Esophagus squamous epithelium (tissue), 5 donors: ENCODE results near the gene ESR1. TPM values are rescaled to one million over a fixed set of nuclear protein-coding genes. Genes with fewer than 3 reads are reported as not detected.

Experiments
- DNase-seq: peaks from one replicate; lab custom pipeline; 2025; lab: John Stamatoyannopoulos, UW
- H3K27ac ChIP-seq, 4 donors: fragments of 200-600 bp; sonication (generic); one replicate each; pipeline ENCODE4 v1.5.1; 2016 to 2019; ENCODE audit warnings: mild to moderate bottlenecking in 1 of 4
- H3K27me3 ChIP-seq, 4 donors: fragments of 200-600 bp; sonication (generic); 1 replicate in 3 of 4; 2 replicates in 1 of 4; pipeline versions ENCODE4 v1.5.1 to v1.6.0; 2017 to 2021; ENCODE audit warnings: antibody characterized with exemption in 1 of 4
- H3K36me3 ChIP-seq, 3 donors: fragments of 200-600 bp; sonication (generic); one replicate each; pipeline ENCODE4 v1.5.1; 2016 to 2019
- H3K4me1 ChIP-seq, 3 donors: fragments of 200-600 bp; sonication (generic); one replicate each; pipeline ENCODE4 v1.5.1; 2017 to 2019
- H3K4me3 ChIP-seq, 4 donors: fragments of 200-600 bp; sonication (generic); 1 replicate in 3 of 4; 2 replicates in 1 of 4; pipeline ENCODE4 v1.5.1; 2016 to 2019; ENCODE audit warnings: mild to moderate bottlenecking in 2 of 4, moderate library complexity in 1 of 4
- H3K9me3 ChIP-seq, 3 donors: fragments of 200-600 bp; sonication (generic); one replicate each; pipeline ENCODE4 v1.5.1; 2016 to 2019
- CTCF ChIP-seq, 6 experiments: fragments of 450-650 bp in 4 of 6; fragments of 200-600 bp in 2 of 6; sonication (generic) in 2 of 6; IDR thresholded peaks; one replicate each; pipeline ENCODE4 v1.5.1; 2016 to 2019; ENCODE audit warnings: antibody characterized with exemption in 6 of 6, mild to moderate bottlenecking in 4 of 6, moderate library complexity in 4 of 6
- POLR2A ChIP-seq, 4 donors: fragments of 450-650 bp; IDR thresholded peaks; one replicate each; pipeline ENCODE4 v1.6.1; 2017; ENCODE audit warnings: antibody characterized with exemption in 4 of 4, mild to moderate bottlenecking in 4 of 4, moderate library complexity in 3 of 4
- WGBS, 2 donors: methylation state at CpG; one replicate each; pipeline ENCODE4 v1.1.5; 2018; 5-methylcytosine and 5-hydroxymethylcytosine counted together
- intact Hi-C: fragments of 100-400 bp; cut with DNase I; formaldehyde crosslinking; loops from one replicate; pipeline ENCODE4 v1.15.0; 2022
- total RNA-seq, 4 donors: library from RNA; depleted of rRNA; stranded (reverse); fragments of >200 nt; gene quantifications; one replicate each; pipeline ENCODE4 v1.1.0, GENCODE V29; 2016
- donor health status: DM: yes; HTN: yes; CAD: no.

Gene ESR1
- total RNA-seq, 4 donors from 2014 or later, result 0.40 to 1.1 (median 0.95) TPM; not detected in 1

- no peak for DNase-seq
- TF ChIP-seq POLR2A (IDR thresholded peaks at IDR 0.05) (no peak), CTCF (IDR thresholded peaks at IDR 0.05) (no peak)
- WGBS, 2 donors, result 70 to 78% methylated on average over 13 of the region's 13 CpGs
- no peak overlapping the region for H3K4me3 ChIP-seq
- H3K4me1 ChIP-seq, result peaks cover 0 to 4% (median 0%) of the 10 kb centered on the region in 3 donors
- no peaks in the 10 kb centered on the region for H3K27me3 ChIP-seq
- H3K27ac ChIP-seq, result peak overlapping the region in 2 of 4 donors; percentile 15 to 30
- intact Hi-C loops, result no loop called here
- H3K36me3 ChIP-seq, result peaks cover 0 to 36% (median 0%) of the 10 kb centered on the region in 3 donors
- H3K9me3 ChIP-seq, result no peaks in the 10 kb centered on the region
Measured at GRCh38 chr6:152170702-152171667, 363.5 kb downstream of the ESR1 start.

GRCh38 chr6:152173321-152173720 is 365.8 kb downstream of the ESR1 start:
- Histone ChIP-seq H3K36me3 (peaks cover 0 to 36% (median 0%) of the 10 kb centered on the region in 3 donors), H3K9me3 (no peaks in the 10 kb centered on the region), H3K27me3 (no peaks in the 10 kb centered on the region), H3K27ac (no peak overlapping the region), H3K4me3 (no peak overlapping the region), H3K4me1 (peaks cover 0 to 2% (median 0%) of the 10 kb centered on the region in 3 donors)
- TF ChIP-seq POLR2A (IDR thresholded peaks at IDR 0.05), result no peak
- no peak for TF ChIP-seq CTCF (IDR thresholded peaks at IDR 0.05)
- no peak for DNase-seq
- WGBS, 2 donors, result 69 to 88% methylated on average over 3 to 4 of the region's 4 CpGs
- intact Hi-C loops, result no loop called here

GRCh38 chr6:152173957-152174356 is 366.5 kb downstream of the ESR1 start:
- Histone ChIP-seq H3K4me1 (no peaks in the 10 kb centered on the region), H3K27ac (no peak overlapping the region), H3K27me3 (no peaks in the 10 kb centered on the region), H3K9me3 (no peaks in the 10 kb centered on the region), H3K4me3 (no peak overlapping the region), H3K36me3 (peaks cover 0 to 36% (median 0%) of the 10 kb centered on the region in 3 donors)
- TF ChIP-seq POLR2A (IDR thresholded peaks at IDR 0.05), result no peak
- TF ChIP-seq CTCF (IDR thresholded peaks at IDR 0.05), result no peak
- intact Hi-C loops, result no loop called here
- DNase-seq, result no peak
- 47 to 54% methylated on average over 2 of the region's 2 CpGs for WGBS, 2 donors

- intact Hi-C loops, result no loop called here
- Histone ChIP-seq H3K36me3 (peaks cover 0 to 33% (median 0%) of the 10 kb centered on the region in 3 donors), H3K4me3 (no peak overlapping the region), H3K27me3 (no peaks in the 10 kb centered on the region), H3K9me3 (no peaks in the 10 kb centered on the region), H3K4me1 (no peaks in the 10 kb centered on the region), H3K27ac (no peak overlapping the region)
- DNase-seq, result no peak
- WGBS, 2 donors, result 69 to 70% methylated on average over 4 of the region's 4 CpGs
- no peak for TF ChIP-seq POLR2A (IDR thresholded peaks at IDR 0.05)
- TF ChIP-seq CTCF (IDR thresholded peaks at IDR 0.05), result no peak
Measured at GRCh38 chr6:152176268-152176667, 368.8 kb downstream of the ESR1 start.
